NT2/D1 (cell line): Measurements from ENCODE around the gene COQ10A.
"Not testable (repeated sequence)": the region's sequence is repeated elsewhere in the genome, so short reads cannot be mapped to it uniquely, and the experiment has no call there.

Experiments
- DNase-seq: peaks from one replicate; pipeline ENCODE4 v3.0.0-alpha.2; 2011; ENCODE audit warnings: low read depth, low spot score
- H3K27me3 ChIP-seq: 2 replicates; pipeline ENCODE4 v1.6.0; 2011; ENCODE audit warnings: mild to moderate bottlenecking; ENCODE audit not compliant: insufficient read length, insufficient read depth
- H3K36me3 ChIP-seq: 2 replicates; pipeline ENCODE4 v1.6.1; 2011; ENCODE audit warnings: mild to moderate bottlenecking, low read length, mixed read lengths; ENCODE audit not compliant: insufficient read depth, insufficient read length
- H3K4me1 ChIP-seq: 2 replicates; pipeline ENCODE4 v1.5.1; 2011; ENCODE audit not compliant: insufficient read depth, insufficient read length
- H3K4me3 ChIP-seq: 2 replicates; pipeline ENCODE4 v1.5.1; 2011; ENCODE audit warnings: low read depth; ENCODE audit not compliant: insufficient read length
- H3K9ac ChIP-seq: 2 replicates; pipeline ENCODE4 v1.6.0; 2011; ENCODE audit warnings: low read depth; ENCODE audit not compliant: insufficient read length
- H3K9me3 ChIP-seq: 2 replicates; pipeline ENCODE4 v1.5.1; 2011; ENCODE audit warnings: mild to moderate bottlenecking, low read length; ENCODE audit not compliant: insufficient read depth
- SUZ12 ChIP-seq: IDR thresholded peaks from 2 replicates; pipeline ENCODE4 v1.6.1; 2011; ENCODE audit not compliant: insufficient read length, insufficient read depth; ENCODE audit errors: extremely low read depth
- YY1 ChIP-seq: IDR thresholded peaks from 2 replicates; pipeline ENCODE4 v1.6.1; 2011; ENCODE audit not compliant: insufficient read length, insufficient read depth
- ZNF274 ChIP-seq: IDR thresholded peaks from 2 replicates; pipeline ENCODE4 v1.6.1; 2011; ENCODE audit warnings: mild to moderate bottlenecking, low read depth, low read length

COQ10A gene

GRCh38 chr12:56267443-56268071 lies 815 bp downstream of the COQ10A start:
- DNase-seq = no peak
- H3K27me3 ChIP-seq = no peaks in the 10 kb centered on the region

GRCh38 chr12:56271031-56271430 lies 4.3 kb downstream of the COQ10A start:
- H3K36me3 ChIP-seq = peaks cover 67% of the 10 kb centered on the region
- no peak for DNase-seq
- TF ChIP-seq ZNF274 = no peak
- no peak for TF ChIP-seq YY1
- TF ChIP-seq SUZ12 = no peak

More at GRCh38 chr12:56267443-56268071, 815 bp downstream of the COQ10A start:
- Histone ChIP-seq H3K9ac (peak overlapping the region; percentile 91), H3K4me1 (no peaks in the 10 kb centered on the region), H3K9me3 (no peaks in the 10 kb centered on the region), H3K4me3 (peak overlapping the region; percentile 86), H3K36me3 (peaks cover 34% of the 10 kb centered on the region)
- TF ChIP-seq ZNF274 (no peak), SUZ12 (no peak), YY1 (no peak)

GRCh38 chr12:56272468-56272867 lies 5.7 kb downstream of the COQ10A start:
- not testable (repeated sequence) for H3K9ac ChIP-seq
- peaks cover 75% of the 10 kb centered on the region for H3K36me3 ChIP-seq

More at GRCh38 chr12:56271031-56271430, 4.3 kb downstream of the COQ10A start:
- Histone ChIP-seq H3K27me3 (no peaks in the 10 kb centered on the region), H3K9ac (no peak overlapping the region), H3K4me3 (no peak overlapping the region), H3K9me3 (no peaks in the 10 kb centered on the region), H3K4me1 (no peaks in the 10 kb centered on the region)

DNA sequence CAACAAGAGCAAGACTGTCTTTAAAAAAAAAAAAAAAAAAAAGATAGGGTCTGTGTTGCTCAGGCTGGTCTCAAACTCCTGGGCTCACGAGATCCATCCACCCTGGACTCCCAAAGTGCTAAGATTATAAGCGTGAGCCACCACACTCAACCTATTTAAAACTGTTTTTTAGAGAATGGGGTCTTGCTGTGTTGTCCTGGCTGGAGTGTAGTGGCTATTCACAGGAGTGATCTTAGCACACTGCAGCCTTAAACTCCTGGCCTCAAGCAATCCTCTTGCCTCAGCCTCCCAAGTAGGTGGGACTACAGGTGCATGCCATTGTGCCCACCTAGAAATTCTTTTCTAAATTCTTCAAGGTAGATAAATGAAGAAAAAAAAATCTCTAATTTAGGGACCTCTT lies 7.6 kb downstream of the COQ10A start:
- DNase-seq = no peak
- H3K4me1 ChIP-seq = no peaks in the 10 kb centered on the region
- H3K9ac ChIP-seq = no peak overlapping the region
- no peaks in the 10 kb centered on the region for H3K9me3 ChIP-seq
- peaks cover 88% of the 10 kb centered on the region for H3K36me3 ChIP-seq
- TF ChIP-seq YY1 = no peak
- no peak for TF ChIP-seq SUZ12
- TF ChIP-seq ZNF274 = no peak
- H3K27me3 ChIP-seq = no peaks in the 10 kb centered on the region
- no peak overlapping the region for H3K4me3 ChIP-seq

More at GRCh38 chr12:56272468-56272867, 5.7 kb downstream of the COQ10A start:
- H3K4me3 ChIP-seq, DNase-seq, H3K27me3 ChIP-seq, H3K4me1 ChIP-seq, H3K9me3 ChIP-seq: not testable (repeated sequence)

GRCh38 chr12:56278905-56279304 lies 12.2 kb downstream of the COQ10A start:
- H3K9ac ChIP-seq = no peak overlapping the region
- peaks cover 87% of the 10 kb centered on the region for H3K36me3 ChIP-seq
- no peak overlapping the region for H3K4me3 ChIP-seq
- H3K9me3 ChIP-seq = no peaks in the 10 kb centered on the region
- no peak for DNase-seq
- no peak for TF ChIP-seq ZNF274
- TF ChIP-seq SUZ12 = no peak
- TF ChIP-seq YY1 = no peak
- no peaks in the 10 kb centered on the region for H3K27me3 ChIP-seq
- no peaks in the 10 kb centered on the region for H3K4me1 ChIP-seq

- TF ChIP-seq ZNF274 (no peak), YY1 (no peak), SUZ12 (no peak)
- no peak overlapping the region for H3K4me3 ChIP-seq
- no peak for DNase-seq
- H3K9ac ChIP-seq = no peak overlapping the region
- H3K9me3 ChIP-seq = no peaks in the 10 kb centered on the region
- no peaks in the 10 kb centered on the region for H3K4me1 ChIP-seq
- peaks cover 81% of the 10 kb centered on the region for H3K36me3 ChIP-seq
- no peaks in the 10 kb centered on the region for H3K27me3 ChIP-seq
These were observed 14.1 kb downstream of the COQ10A start for GRCh38 chr12:56280849-56281248.

- Histone ChIP-seq H3K9me3 (no peaks in the 10 kb centered on the region), H3K36me3 (peaks cover 83% of the 10 kb centered on the region), H3K4me1 (no peaks in the 10 kb centered on the region), H3K27me3 (no peaks in the 10 kb centered on the region), H3K9ac (no peak overlapping the region), H3K4me3 (no peak overlapping the region)
- DNase-seq = no peak
- TF ChIP-seq ZNF274 = no peak
- no peak for TF ChIP-seq SUZ12
- TF ChIP-seq YY1 = no peak
These were observed 15.3 kb downstream of the COQ10A start for GRCh38 chr12:56282030-56282429.

- Histone ChIP-seq H3K36me3 (peaks cover 84% of the 10 kb centered on the region), H3K9ac (no peak overlapping the region), H3K9me3 (no peaks in the 10 kb centered on the region), H3K27me3 (no peaks in the 10 kb centered on the region), H3K4me1 (no peaks in the 10 kb centered on the region), H3K4me3 (no peak overlapping the region)
- TF ChIP-seq SUZ12 = no peak
- TF ChIP-seq ZNF274 = no peak
- TF ChIP-seq YY1 = no peak
- DNase-seq = no peak
These were observed 15.8 kb downstream of the COQ10A start for GRCh38 chr12:56282579-56282978.

DNA sequence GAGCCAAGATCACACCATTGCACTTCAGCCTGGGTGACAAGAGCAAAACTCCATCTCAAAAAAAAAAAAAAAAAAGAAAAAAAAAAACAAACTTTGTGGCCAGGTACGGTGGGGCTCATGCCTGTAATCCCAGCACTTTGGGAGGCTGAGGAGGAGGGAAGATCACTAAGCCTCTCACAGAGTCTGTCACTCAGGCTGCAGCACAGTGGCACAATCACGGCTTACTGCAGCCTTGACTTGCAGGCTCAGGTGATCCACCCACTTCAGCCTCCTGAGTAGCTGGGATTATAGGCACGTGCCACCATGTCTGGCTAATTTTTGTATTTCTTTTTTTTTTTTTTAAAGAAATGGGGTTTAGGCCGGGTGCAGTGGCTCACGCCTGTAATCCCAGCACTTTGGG lies 17.5 kb downstream of the COQ10A start:
- peaks cover 82% of the 10 kb centered on the region for H3K36me3 ChIP-seq
- not testable (repeated sequence) for DNase-seq, H3K9ac ChIP-seq, H3K4me1 ChIP-seq, H3K9me3 ChIP-seq, H3K4me3 ChIP-seq, H3K27me3 ChIP-seq
